Left ventricle myocardium inferior (tissue), 1 donor: ENCODE results near the gene NUP98. TPM values are rescaled to one million over a fixed set of nuclear protein-coding genes. Genes with fewer than 3 reads are reported as not detected.

ENCODE experiments used
- DNase-seq: peaks from one replicate; pipeline ENCODE4 v3.0.0-alpha.2; 2020
- H3K27ac ChIP-seq: fragments of 200-600 bp; replicated peaks from 2 replicates; pipeline ENCODE4 v1.8.0; 2021
- H3K27me3 ChIP-seq: fragments of 200-600 bp; 2 replicates; pipeline ENCODE4 v1.8.0; 2021; ENCODE audit warnings: low read depth
- H3K36me3 ChIP-seq: fragments of 200-600 bp; 2 replicates; pipeline ENCODE4 v1.8.0; 2021
- H3K4me1 ChIP-seq: fragments of 200-600 bp; 2 replicates; pipeline ENCODE4 v1.8.0; 2021
- H3K4me3 ChIP-seq: fragments of 200-600 bp; 2 replicates; pipeline ENCODE4 v1.8.0; 2021; ENCODE audit warnings: mild to moderate bottlenecking, moderate library complexity
- H3K9me3 ChIP-seq: fragments of 200-600 bp; replicated peaks from 2 replicates; pipeline ENCODE4 v1.8.0; 2021
- intact Hi-C: fragments of 100-400 bp; cut with micrococcal nuclease; formaldehyde crosslinking; loops from one replicate; pipeline ENCODE4 v1.11.0; 2022
- total RNA-seq: library from RNA; stranded (reverse); fragmentation: NEBNext Ultra II Directional; extraction: Animal tissue kit (Norgen Biotek cat#: 25700); gene quantifications from one replicate; pipeline ENCODE4 v1.2.1, GENCODE V29; 2021
- TF ChIP-seq, protein P1 (sequence below): fragments of 200-600 bp; IDR thresholded peaks from 2 replicates; pipeline ENCODE4 v1.8.0; 2021; ENCODE audit warnings: antibody characterized with exemption, mild to moderate bottlenecking, borderline replicate concordance
- donor health status: DM: no; HTN: yes; CAD: no; lungs with severe emphysema.

Gene NUP98
- total RNA-seq, 1 donor from 2014 or later: 37.3 TPM

DNA sequence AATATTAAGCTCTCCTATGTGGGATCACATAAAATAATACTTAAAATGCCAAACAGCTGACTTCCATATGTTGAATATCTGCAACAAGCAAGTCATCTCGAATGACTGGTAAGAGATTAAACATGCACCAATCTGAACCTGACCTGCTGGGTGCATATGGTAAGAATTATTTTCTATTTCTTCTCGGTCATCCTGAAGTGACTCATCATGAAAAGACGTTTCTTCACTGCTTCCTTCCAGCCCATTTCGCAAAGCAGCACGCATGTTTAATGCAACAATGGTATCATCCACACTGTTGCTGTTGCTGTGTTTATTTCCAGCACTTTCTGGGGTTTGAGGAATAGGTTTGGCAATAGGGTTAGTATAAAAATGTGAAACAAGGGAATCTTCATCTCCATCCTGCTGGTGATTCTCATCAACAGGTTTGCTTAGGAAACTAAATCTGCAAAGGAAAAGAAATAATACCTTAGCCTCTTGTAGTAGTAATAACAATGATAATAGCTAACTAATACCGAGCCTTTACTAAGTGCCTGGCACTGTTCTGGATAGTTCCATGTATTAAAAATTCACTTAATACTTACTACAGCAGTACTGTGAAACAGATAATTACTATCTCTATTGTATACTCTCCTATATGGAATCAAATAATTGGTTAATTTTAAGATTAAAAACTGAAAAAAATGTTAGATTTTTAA is 74.2 kb downstream of the NUP98 start:
- no peak overlapping the region for H3K27ac ChIP-seq
- H3K36me3 ChIP-seq: peaks cover 98% of the 10 kb centered on the region
- H3K4me1 ChIP-seq: no peaks in the 10 kb centered on the region
- no peaks in the 10 kb centered on the region for H3K9me3 ChIP-seq
- TF ChIP-seq, protein P1, sequence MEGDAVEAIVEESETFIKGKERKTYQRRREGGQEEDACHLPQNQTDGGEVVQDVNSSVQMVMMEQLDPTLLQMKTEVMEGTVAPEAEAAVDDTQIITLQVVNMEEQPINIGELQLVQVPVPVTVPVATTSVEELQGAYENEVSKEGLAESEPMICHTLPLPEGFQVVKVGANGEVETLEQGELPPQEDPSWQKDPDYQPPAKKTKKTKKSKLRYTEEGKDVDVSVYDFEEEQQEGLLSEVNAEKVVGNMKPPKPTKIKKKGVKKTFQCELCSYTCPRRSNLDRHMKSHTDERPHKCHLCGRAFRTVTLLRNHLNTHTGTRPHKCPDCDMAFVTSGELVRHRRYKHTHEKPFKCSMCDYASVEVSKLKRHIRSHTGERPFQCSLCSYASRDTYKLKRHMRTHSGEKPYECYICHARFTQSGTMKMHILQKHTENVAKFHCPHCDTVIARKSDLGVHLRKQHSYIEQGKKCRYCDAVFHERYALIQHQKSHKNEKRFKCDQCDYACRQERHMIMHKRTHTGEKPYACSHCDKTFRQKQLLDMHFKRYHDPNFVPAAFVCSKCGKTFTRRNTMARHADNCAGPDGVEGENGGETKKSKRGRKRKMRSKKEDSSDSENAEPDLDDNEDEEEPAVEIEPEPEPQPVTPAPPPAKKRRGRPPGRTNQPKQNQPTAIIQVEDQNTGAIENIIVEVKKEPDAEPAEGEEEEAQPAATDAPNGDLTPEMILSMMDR: no peak
- H3K27me3 ChIP-seq: no peaks in the 10 kb centered on the region
- intact Hi-C loops: loop anchor here (10.0 kb wide), 1 partner anchor 52 kb away; no protein-coding TSS in a partner anchor
- H3K4me3 ChIP-seq: no peak overlapping the region
- no peak for DNase-seq

DNA sequence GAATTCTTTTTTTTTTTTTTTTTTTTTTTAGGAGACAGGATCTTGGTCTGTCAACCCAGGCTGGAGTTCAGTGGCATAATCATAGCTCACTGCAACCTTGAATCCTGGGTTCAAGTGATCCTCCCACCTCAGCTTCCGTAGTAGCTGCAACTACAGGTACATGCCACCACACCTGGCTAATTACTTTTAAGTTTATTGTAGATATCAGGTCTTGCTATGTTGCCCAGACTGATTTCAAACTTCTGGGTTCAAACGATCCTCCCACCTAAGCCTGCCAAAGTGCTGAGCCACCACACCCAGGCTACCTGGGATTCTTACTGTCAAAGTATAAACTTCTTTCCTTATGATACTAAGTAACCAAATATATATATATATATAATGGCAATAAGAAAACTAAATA is 75.3 kb downstream of the NUP98 start:
- intact Hi-C loops: loop anchor here (10.0 kb wide), 1 partner anchor 53 kb away; no protein-coding TSS in a partner anchor
- DNase-seq: no peak
- Histone ChIP-seq H3K9me3 (no peaks in the 10 kb centered on the region), H3K36me3 (peaks cover 98% of the 10 kb centered on the region), H3K4me1 (no peaks in the 10 kb centered on the region), H3K27me3 (no peaks in the 10 kb centered on the region), H3K4me3 (no peak overlapping the region), H3K27ac (no peak overlapping the region)
- TF ChIP-seq, protein P1: no peak

DNA sequence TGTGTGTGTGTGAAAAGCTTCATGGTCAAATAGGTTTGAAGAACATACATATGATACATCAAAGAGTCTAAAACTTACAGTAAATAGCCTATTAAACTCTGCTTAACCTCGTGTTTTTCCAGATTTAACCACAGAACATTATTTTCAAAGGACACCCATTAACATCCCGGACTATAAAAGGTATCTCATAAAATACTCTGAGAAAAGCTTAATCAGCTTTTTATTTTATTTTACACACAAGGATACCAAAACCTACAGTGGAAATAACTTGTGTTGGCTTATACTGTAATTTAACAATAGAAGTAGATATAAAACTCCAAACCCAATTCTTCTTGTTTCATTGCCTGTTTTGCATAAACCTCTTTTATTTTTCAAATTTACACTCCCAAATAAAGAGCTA is 76.4 kb downstream of the NUP98 start:
- TF ChIP-seq, protein P1: no peak
- Histone ChIP-seq H3K9me3 (no peaks in the 10 kb centered on the region), H3K27me3 (no peaks in the 10 kb centered on the region), H3K4me3 (no peak overlapping the region), H3K27ac (no peak overlapping the region), H3K4me1 (no peaks in the 10 kb centered on the region), H3K36me3 (peaks cover 98% of the 10 kb centered on the region)
- intact Hi-C loops: loop anchor here (10.0 kb wide), 1 partner anchor 54 kb away; no protein-coding TSS in a partner anchor
- DNase-seq: no peak

DNA sequence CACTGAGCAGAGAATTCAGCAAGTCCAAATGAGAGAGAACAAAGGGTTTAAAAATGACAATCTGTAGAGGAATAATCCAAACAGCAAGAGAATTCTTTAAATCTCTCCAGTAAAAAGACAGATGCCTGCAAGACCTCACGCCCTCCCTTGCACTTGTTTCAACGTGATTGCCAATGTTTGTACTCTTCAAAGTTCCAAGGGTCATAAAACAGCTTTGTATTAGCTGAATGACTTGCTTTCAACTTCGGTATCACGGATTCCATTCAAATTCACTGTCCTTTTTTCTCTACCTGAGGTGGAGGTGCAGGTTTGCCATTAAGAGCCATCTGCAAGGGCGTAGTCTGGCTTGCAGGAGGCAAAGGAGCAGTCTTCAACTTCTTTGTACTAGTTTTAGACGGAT is 85.1 kb downstream of the NUP98 start:
- peaks cover 87% of the 10 kb centered on the region for H3K36me3 ChIP-seq
- no peaks in the 10 kb centered on the region for H3K4me1 ChIP-seq
- DNase-seq: no peak
- TF ChIP-seq, protein P1: no peak
- no peak overlapping the region for H3K4me3 ChIP-seq
- no peaks in the 10 kb centered on the region for H3K27me3 ChIP-seq
- intact Hi-C loops: no loop called here
- H3K27ac ChIP-seq: no peak overlapping the region
- no peaks in the 10 kb centered on the region for H3K9me3 ChIP-seq

DNA sequence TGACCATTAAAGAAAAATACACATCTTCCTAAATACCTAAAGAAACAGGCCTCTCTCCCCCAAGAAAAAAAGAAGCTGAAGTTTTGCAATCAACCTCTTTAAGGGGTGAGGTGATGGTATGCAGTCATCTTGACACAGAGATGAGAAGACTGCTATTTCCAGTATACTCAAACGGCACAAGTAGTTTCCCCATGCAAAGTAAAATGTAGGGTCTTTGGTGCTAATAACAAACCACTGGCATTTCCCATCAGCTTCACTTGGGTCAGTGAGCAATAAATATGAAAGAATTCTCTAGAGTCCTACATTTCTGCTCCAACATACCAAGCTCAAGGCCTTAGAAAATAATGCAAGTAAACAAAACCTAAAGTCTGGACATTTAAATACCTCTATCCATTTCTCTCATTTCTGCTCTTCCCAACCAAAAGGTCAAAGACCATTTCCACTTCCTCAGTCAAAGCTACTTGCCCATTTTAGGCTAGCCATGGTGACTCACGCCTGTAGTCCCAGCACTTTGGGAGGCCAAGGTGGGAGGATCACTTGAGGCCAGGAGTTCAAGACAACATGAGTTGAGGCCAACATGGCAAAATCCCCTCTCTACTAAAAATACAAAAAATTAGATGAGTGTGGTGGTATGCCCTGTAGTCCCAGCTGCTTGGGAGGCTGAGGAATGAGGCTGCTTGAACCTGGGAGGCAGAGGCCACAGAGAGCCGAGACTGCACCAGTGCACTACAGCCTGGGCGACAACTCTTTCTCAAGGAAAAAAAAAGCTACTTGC is 86.7 kb downstream of the NUP98 start:
- H3K4me3 ChIP-seq: no peak overlapping the region
- intact Hi-C loops: no loop called here
- H3K4me1 ChIP-seq: no peaks in the 10 kb centered on the region
- no peaks in the 10 kb centered on the region for H3K27me3 ChIP-seq
- H3K27ac ChIP-seq: no peak overlapping the region
- DNase-seq: no peak
- TF ChIP-seq, protein P1: no peak
- H3K36me3 ChIP-seq: peaks cover 85% of the 10 kb centered on the region
- H3K9me3 ChIP-seq: no peaks in the 10 kb centered on the region
